Breast epithelium (tissue), 3 donors: ENCODE measurements around the gene MLLT6.

Experiments
- POLR2A ChIP-seq: fragments of 450-650 bp; IDR thresholded peaks from one replicate; pipeline ENCODE4 v1.6.1; 2016; ENCODE audit warnings: antibody characterized with exemption, mild to moderate bottlenecking, moderate library complexity
- POLR2AphosphoS5 ChIP-seq, 3 donors: sonication (generic); formaldehyde crosslinking; IDR thresholded peaks; one replicate each; pipeline ENCODE4 v1.6.1; 2017; ENCODE audit warnings: antibody characterized with exemption in 3 of 3
- TF ChIP-seq, protein P1 (sequence below), 3 donors: fragments of 450-650 bp; IDR thresholded peaks; one replicate each; pipeline ENCODE4 v1.5.1; 2016 to 2017; ENCODE audit warnings: antibody characterized with exemption in 3 of 3, mild to moderate bottlenecking in 3 of 3, moderate library complexity in 3 of 3

- TF ChIP-seq, protein P1, sequence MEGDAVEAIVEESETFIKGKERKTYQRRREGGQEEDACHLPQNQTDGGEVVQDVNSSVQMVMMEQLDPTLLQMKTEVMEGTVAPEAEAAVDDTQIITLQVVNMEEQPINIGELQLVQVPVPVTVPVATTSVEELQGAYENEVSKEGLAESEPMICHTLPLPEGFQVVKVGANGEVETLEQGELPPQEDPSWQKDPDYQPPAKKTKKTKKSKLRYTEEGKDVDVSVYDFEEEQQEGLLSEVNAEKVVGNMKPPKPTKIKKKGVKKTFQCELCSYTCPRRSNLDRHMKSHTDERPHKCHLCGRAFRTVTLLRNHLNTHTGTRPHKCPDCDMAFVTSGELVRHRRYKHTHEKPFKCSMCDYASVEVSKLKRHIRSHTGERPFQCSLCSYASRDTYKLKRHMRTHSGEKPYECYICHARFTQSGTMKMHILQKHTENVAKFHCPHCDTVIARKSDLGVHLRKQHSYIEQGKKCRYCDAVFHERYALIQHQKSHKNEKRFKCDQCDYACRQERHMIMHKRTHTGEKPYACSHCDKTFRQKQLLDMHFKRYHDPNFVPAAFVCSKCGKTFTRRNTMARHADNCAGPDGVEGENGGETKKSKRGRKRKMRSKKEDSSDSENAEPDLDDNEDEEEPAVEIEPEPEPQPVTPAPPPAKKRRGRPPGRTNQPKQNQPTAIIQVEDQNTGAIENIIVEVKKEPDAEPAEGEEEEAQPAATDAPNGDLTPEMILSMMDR (IDR thresholded peaks at IDR 0.05): no peak
- TF ChIP-seq POLR2A: no peak
- no peak for TF ChIP-seq POLR2AphosphoS5 (IDR thresholded peaks at IDR 0.05)
These were observed 38.6 kb downstream of the MLLT6 start for GRCh38 chr17:38743556-38744171.
